T-cell (primary cell): ENCODE measurements around the gene PBX1. TPM values are rescaled to one million over a fixed set of nuclear protein-coding genes. Genes with fewer than 3 reads are reported as not detected.

Experiments
- ATAC-seq, 4 experiments: fragments of 200-7000 bp in 3 of 4; fragments of 150-1000 bp in 1 of 4; cut with Tn5 transposase; replicated peaks in 1 of 4; 1 replicate in 3 of 4; 2 replicates in 1 of 4; pipeline ENCODE4 v1.10.0; 2021; ENCODE audit warnings: moderate library complexity in 3 of 4, mild to moderate bottlenecking in 2 of 4, moderate number of reproducible peaks in 1 of 4
- CTCF ChIA-PET, 2 donors: fragments of 300-600 bp; sonication (Branson Sonifier 250); formaldehyde crosslinking; loops; one replicate each; lab custom pipeline; 2022; ENCODE audit warnings: antibody characterized with exemption in 2 of 2; lab: Charles Lee
- POLR2A ChIA-PET, 2 donors: fragments of 300-600 bp; sonication (Branson Sonifier 250); formaldehyde crosslinking; loops; one replicate each; lab custom pipeline; 2022; ENCODE audit warnings: antibody characterized with exemption in 2 of 2; lab: Charles Lee
- DNase-seq, 35 experiments: peaks; one replicate each; pipeline versions ENCODE4 v3.0.0 to v3.0.0-alpha.2; 2013 to 2023
- H3K27ac ChIP-seq: one replicate; pipeline ENCODE4 v1.5.1; 2013; ENCODE audit warnings: low read length
- H3K27me3 ChIP-seq, 2 experiments: replicated peaks in 1 of 2; 1 replicate in 1 of 2; 2 replicates in 1 of 2; pipeline versions ENCODE4 v1.6.1 to v1.7.0; 2013; ENCODE audit warnings: low read length in 1 of 2, mixed read lengths in 1 of 2; ENCODE audit not compliant: control insufficient read depth in 2 of 2, insufficient read depth in 2 of 2; ENCODE audit errors: extremely low read depth in 1 of 2
- H3K36me3 ChIP-seq, 2 donors: 1 replicate in 1 of 2; 2 replicates in 1 of 2; pipeline versions ENCODE4 v1.6.1 to v1.7.0; 2013; ENCODE audit warnings: low read length in 1 of 2; ENCODE audit not compliant: control insufficient read depth in 2 of 2, insufficient read depth in 1 of 2; ENCODE audit errors: extremely low read depth in 1 of 2
- H3K4me1 ChIP-seq, 2 experiments: 1 replicate in 1 of 2; 2 replicates in 1 of 2; pipeline versions ENCODE4 v1.6.1 to v1.7.0; 2013; ENCODE audit warnings: low read length in 2 of 2, mixed read lengths in 1 of 2; ENCODE audit not compliant: insufficient read depth in 2 of 2, control insufficient read depth in 1 of 2; ENCODE audit errors: extremely low read depth in 1 of 2
- H3K4me3 ChIP-seq, 2 donors: 1 replicate in 1 of 2; 2 replicates in 1 of 2; pipeline versions ENCODE4 v1.5.1 to v1.7.0; 2013; ENCODE audit warnings: mild to moderate bottlenecking in 2 of 2, low read length in 1 of 2, moderate library complexity in 1 of 2; ENCODE audit not compliant: control insufficient read depth in 1 of 2; ENCODE audit errors: extremely low read depth in 1 of 2
- H3K9me3 ChIP-seq: 2 replicates; pipeline ENCODE4 v1.7.0; 2013
- H3K27ac Mint-ChIP-seq, 2 donors: one replicate each; pipeline ENCODE4 v1.8.0; 2020 to 2021; ENCODE audit warnings: mild to moderate bottlenecking in 2 of 2, mixed read lengths in 2 of 2
- H3K27me3 Mint-ChIP-seq, 2 donors: one replicate each; pipeline ENCODE4 v1.8.0; 2021 to 2022; ENCODE audit warnings: mixed read lengths in 2 of 2
- H3K36me3 Mint-ChIP-seq: one replicate; pipeline ENCODE4 v1.8.0; 2021; ENCODE audit warnings: mixed read lengths
- H3K4me1 Mint-ChIP-seq, 3 donors: one replicate each; pipeline ENCODE4 v1.8.0; 2020 to 2022; ENCODE audit warnings: mixed read lengths in 3 of 3, mild to moderate bottlenecking in 1 of 3
- H3K4me3 Mint-ChIP-seq, 3 donors: one replicate each; pipeline ENCODE4 v1.8.0; 2020 to 2022; ENCODE audit warnings: mild to moderate bottlenecking in 3 of 3, mixed read lengths in 3 of 3, moderate library complexity in 3 of 3
- H3K9me3 Mint-ChIP-seq, 3 donors: one replicate each; pipeline ENCODE4 v1.8.0; 2020 to 2022; ENCODE audit warnings: mixed read lengths in 3 of 3
- WGBS: methylation state at CpG from one replicate; pipeline ENCODE4 v1.1.5; 2013; ENCODE audit warnings: missing lambda C conversion rate; ENCODE audit not compliant: insufficient coverage; 5-methylcytosine and 5-hydroxymethylcytosine counted together
- total RNA-seq, 35 experiments: library from RNA in 6 of 35; stranded (reverse) in 6 of 35; fragments of 120-200 nt in 1 of 35; gene quantifications; one replicate each; pipeline versions ENCODE4 v1.2.1 to v1.2.4 and lab custom pipeline; 2013 to 2026

Gene PBX1
- total RNA-seq, 5 donors from 2014 or later (not counting 1 experiment from before 2014, with no cell fraction given) = 0.92 to 2.9 (median 1.8) TPM

DNA sequence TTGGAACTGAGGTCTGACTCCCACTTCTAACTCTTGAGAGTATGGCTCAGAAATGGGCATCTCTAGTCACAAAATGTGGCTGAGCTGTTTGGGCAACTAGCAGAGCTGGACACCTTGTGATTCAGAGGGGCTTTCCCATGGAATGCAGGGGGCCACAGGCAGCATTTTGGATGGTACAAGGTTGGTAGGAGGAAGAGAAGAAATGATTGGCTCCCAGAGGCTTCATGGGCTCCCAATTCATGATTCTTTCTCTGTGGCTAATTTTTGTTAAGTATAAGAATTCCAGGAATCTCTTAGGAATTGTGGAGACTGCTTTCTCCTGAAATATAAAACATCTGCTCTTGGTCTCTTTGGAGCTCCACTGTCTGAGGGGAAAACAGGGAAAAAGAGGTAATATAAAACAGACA lies 49.7 kb downstream of the PBX1 start:
- Histone ChIP-seq H3K27me3 (peaks cover 0 to 3% of the 10 kb centered on the region in 2 experiments), H3K36me3 (no peaks in the 10 kb centered on the region), H3K4me3 (no peak overlapping the region), H3K9me3 (no peaks in the 10 kb centered on the region), H3K4me1 (no peaks in the 10 kb centered on the region), H3K27ac (no peak overlapping the region)
- ChIA-PET CTCF (no interaction called here), POLR2A (no interaction called here)
- Mint-ChIP-seq H3K4me1 (no peaks in the 10 kb centered on the region), H3K27ac (no peak overlapping the region), H3K36me3 (no peaks in the 10 kb centered on the region), H3K27me3 (no peaks in the 10 kb centered on the region), H3K9me3 (no peaks in the 10 kb centered on the region), H3K4me3 (no peak overlapping the region)
- no peak for ATAC-seq
- no peak for DNase-seq

DNA sequence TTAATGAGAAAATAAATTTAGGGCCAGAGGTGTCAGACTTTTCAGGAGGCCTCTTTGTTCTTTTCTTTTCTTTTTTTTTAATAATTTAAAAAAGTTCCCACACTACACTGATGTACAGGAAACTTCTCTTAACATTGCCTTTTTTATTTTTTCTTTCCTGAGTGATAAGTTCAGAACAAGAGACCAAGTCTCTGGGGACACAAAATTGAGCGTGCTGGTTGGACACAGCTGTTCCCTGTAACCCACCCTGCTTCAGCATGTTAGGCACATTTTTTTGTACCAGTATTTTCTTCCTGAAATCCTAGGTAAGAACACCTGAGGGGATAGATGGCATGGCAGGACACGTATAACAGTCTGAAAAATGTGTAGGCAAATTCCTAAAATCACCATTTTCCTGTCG lies 50.1 kb downstream of the PBX1 start:
- no peaks in the 10 kb centered on the region for H3K9me3 ChIP-seq
- H3K4me1 Mint-ChIP-seq = no peaks in the 10 kb centered on the region
- H3K27ac ChIP-seq = no peak overlapping the region
- H3K27ac Mint-ChIP-seq = no peak overlapping the region
- H3K36me3 Mint-ChIP-seq = no peaks in the 10 kb centered on the region
- ATAC-seq (no peak), DNase-seq (no peak)
- ChIA-PET CTCF (no interaction called here), POLR2A (no interaction called here)
- H3K36me3 ChIP-seq = no peaks in the 10 kb centered on the region
- H3K27me3 Mint-ChIP-seq = no peaks in the 10 kb centered on the region
- 85% methylated on average over 3 of the region's 3 CpGs for WGBS
- no peak overlapping the region for H3K4me3 Mint-ChIP-seq
- H3K27me3 ChIP-seq = peaks cover 0 to under 1% of the 10 kb centered on the region in 2 experiments
- H3K9me3 Mint-ChIP-seq = no peaks in the 10 kb centered on the region
- no peaks in the 10 kb centered on the region for H3K4me1 ChIP-seq
- H3K4me3 ChIP-seq = no peak overlapping the region

DNA sequence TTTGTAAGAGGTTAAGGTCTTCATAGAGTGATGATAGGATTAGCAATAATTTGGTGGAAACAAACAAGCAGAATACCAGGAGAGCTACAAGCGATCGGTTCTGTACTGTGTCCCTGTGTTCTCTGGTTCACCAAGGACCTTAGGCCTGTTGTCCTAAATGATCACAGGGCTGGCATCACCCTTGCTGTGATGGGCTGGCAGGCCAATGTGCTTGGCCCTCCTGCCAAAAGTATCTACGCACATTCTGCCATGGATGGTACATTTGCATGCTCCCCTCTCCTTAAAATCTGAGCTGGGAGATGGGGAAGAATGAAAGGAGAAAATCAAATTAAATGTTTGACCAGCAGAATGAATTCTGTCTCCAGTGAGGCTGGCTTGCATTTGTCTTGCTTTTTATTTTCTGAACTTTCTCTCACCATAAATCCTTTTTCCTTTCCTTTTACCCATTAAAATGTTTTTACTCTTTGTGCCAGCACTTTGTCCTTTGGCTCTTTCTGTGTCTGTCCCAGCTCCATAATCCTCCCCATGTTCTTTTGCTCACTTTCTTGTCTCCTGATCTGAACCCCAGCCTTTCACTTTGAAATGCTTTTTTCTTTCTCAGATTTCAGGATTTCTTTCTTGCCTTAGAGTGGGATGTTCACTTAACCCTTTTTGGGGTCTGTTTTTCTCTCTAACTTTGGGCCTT lies 51.7 kb downstream of the PBX1 start:
- CTCF ChIA-PET = no interaction called here

DNA sequence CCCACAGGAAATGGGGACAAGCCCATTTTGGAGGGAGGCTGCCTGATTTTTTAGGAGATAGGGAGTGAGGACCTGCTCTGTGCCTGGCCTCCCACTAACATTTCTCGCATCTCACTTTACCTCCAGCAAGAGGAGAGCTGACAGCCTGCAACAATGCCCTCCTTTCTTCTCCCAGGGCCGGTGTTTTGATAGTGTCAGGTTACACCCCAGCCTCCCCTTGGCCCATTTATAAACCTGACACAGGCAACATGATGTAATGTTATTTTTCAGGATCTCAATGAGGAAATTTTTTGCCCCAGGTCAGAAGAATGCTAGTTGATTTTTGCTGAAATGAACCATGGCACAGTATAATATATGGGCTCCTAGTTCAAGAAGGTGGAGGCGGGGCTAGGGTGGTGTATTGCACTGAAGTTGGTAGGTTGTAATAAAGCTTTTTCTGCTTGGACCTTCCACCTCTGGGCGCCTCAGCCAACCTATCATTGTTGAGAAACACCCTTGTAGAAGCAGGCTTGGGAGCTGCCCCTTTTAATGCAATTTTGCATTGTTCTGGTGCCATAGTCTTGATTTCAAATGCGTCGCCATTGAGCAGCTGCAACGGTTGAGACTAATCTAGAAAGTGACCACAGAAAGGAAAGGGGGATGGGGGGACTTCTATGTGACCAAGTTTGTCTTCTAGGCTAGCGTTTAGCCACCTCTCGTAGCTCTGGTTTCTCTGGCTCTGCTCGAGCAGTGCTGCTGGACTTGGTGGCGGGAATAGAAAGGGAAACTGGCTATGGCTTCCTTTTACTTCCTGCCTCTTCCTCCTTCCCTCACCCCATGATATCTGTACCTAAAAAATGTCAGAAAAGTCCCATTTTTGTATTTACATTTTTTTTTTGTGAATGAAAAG lies 53.0 kb downstream of the PBX1 start:
- DNase-seq (no peak), ATAC-seq (no peak)
- CTCF ChIA-PET = no interaction called here
- Mint-ChIP-seq H3K36me3 (no peaks in the 10 kb centered on the region), H3K9me3 (no peaks in the 10 kb centered on the region), H3K4me1 (no peaks in the 10 kb centered on the region), H3K27ac (no peak overlapping the region), H3K4me3 (no peak overlapping the region), H3K27me3 (no peaks in the 10 kb centered on the region)
- H3K27ac ChIP-seq = no peak overlapping the region
- H3K36me3 ChIP-seq = no peaks in the 10 kb centered on the region
- H3K27me3 ChIP-seq = no peaks in the 10 kb centered on the region
- POLR2A ChIA-PET = no interaction called here
- no peaks in the 10 kb centered on the region for H3K9me3 ChIP-seq
- H3K4me3 ChIP-seq = no peak overlapping the region
- no peaks in the 10 kb centered on the region for H3K4me1 ChIP-seq
- WGBS = 81% methylated on average over 3 of the region's 11 CpGs

More for the DNA sequence above, 51.7 kb downstream of the PBX1 start:
- Histone ChIP-seq H3K36me3 (no peaks in the 10 kb centered on the region), H3K27ac (no peak overlapping the region), H3K4me3 (no peak overlapping the region), H3K27me3 (no peaks in the 10 kb centered on the region), H3K4me1 (no peaks in the 10 kb centered on the region), H3K9me3 (no peaks in the 10 kb centered on the region)
- no peaks in the 10 kb centered on the region for H3K27me3 Mint-ChIP-seq
- no peak overlapping the region for H3K27ac Mint-ChIP-seq
- H3K4me3 Mint-ChIP-seq = no peak overlapping the region
- ATAC-seq (no peak), DNase-seq (no peak)
- 95% methylated on average over 2 of the region's 3 CpGs for WGBS
- POLR2A ChIA-PET = no interaction called here
- H3K4me1 Mint-ChIP-seq = no peaks in the 10 kb centered on the region
- H3K36me3 Mint-ChIP-seq = no peaks in the 10 kb centered on the region
- no peaks in the 10 kb centered on the region for H3K9me3 Mint-ChIP-seq

DNA sequence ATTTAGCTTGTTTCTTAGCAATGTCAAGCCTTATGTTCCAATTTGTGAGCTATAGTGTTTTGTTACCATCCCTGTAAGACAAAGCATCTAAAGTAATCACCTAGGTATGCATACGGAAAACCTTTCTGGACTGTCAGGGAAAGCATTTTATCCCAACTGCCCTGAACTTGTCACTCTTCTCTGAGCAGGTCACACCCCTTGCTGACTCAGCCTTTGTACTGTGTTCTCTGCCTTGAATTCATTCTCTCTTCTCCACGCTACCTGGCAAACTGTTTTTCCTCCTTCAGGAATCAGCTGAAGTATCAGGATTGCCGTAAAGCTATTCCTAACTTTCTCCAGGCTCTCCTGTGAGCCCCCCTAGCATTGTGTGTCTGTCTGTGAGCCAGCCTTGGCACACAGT lies 54.2 kb downstream of the PBX1 start:
- no peak overlapping the region for H3K27ac ChIP-seq
- no peaks in the 10 kb centered on the region for H3K27me3 ChIP-seq
- DNase-seq (no peak), ATAC-seq (no peak)
- H3K4me1 ChIP-seq = no peaks in the 10 kb centered on the region
- POLR2A ChIA-PET = no interaction called here
- no peaks in the 10 kb centered on the region for H3K4me1 Mint-ChIP-seq
- H3K27ac Mint-ChIP-seq = no peak overlapping the region
- no peaks in the 10 kb centered on the region for H3K27me3 Mint-ChIP-seq
- H3K9me3 ChIP-seq = no peaks in the 10 kb centered on the region
- H3K36me3 ChIP-seq = no peaks in the 10 kb centered on the region
- no peaks in the 10 kb centered on the region for H3K9me3 Mint-ChIP-seq
- 100% methylated on average over 2 of the region's 3 CpGs for WGBS
- H3K4me3 Mint-ChIP-seq = no peak overlapping the region
- no peak overlapping the region for H3K4me3 ChIP-seq
- CTCF ChIA-PET = no interaction called here
- no peaks in the 10 kb centered on the region for H3K36me3 Mint-ChIP-seq

DNA sequence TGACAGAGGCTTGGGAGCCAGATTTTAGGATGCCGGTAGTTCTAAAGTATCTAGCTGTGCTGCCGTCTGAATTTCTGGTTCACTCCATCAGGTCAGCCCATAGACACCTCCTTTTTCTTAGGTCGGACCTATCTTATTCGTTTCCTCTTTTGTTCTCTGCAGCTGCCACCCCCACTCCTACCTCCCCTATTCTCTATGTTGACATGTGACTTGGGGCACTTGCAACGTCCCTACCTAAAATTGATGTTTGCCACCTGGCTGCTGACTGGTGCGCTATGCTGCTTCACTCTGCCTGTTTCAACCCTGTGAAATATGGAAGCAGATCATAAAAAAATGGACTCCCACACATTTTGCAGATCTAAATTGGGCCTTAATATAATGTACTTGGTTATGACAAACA lies 55.3 kb downstream of the PBX1 start:
- Mint-ChIP-seq H3K4me1 (no peaks in the 10 kb centered on the region), H3K4me3 (no peak overlapping the region), H3K27me3 (no peaks in the 10 kb centered on the region), H3K36me3 (no peaks in the 10 kb centered on the region), H3K9me3 (no peaks in the 10 kb centered on the region), H3K27ac (no peak overlapping the region)
- H3K27me3 ChIP-seq = no peaks in the 10 kb centered on the region
- 68% methylated on average over 4 of the region's 6 CpGs for WGBS
- no peaks in the 10 kb centered on the region for H3K4me1 ChIP-seq
- no peaks in the 10 kb centered on the region for H3K36me3 ChIP-seq
- no peak overlapping the region for H3K27ac ChIP-seq
- no peak overlapping the region for H3K4me3 ChIP-seq
- CTCF ChIA-PET = no interaction called here
- no peaks in the 10 kb centered on the region for H3K9me3 ChIP-seq
- DNase-seq (no peak), ATAC-seq (no peak)
- POLR2A ChIA-PET = no interaction called here
